Mammary epithelial cell (primary cell): ENCODE measurements around the gene PTPRH.

Experiments
- CTCF ChIP-seq, 2 donors: IDR thresholded peaks in 1 of 2; conservative IDR thresholded peaks in 1 of 2; 2 replicates each; pipeline ENCODE4 v1.5.1; 2011 to 2012; ENCODE audit warnings: inconsistent platforms in 2 of 2, low read length in 2 of 2, mild to moderate bottlenecking in 2 of 2, control low read depth in 1 of 2, low read depth in 1 of 2; ENCODE audit not compliant: insufficient read depth in 1 of 2; ENCODE audit errors: extremely low read depth in 1 of 2
- EZH2 ChIP-seq: IDR thresholded peaks from 2 replicates; pipeline ENCODE4 v1.6.1; 2012; ENCODE audit warnings: low read length, inconsistent platforms, borderline replicate concordance

GRCh38 chr19:55197528-55197927 lies 11.8 kb downstream of the PTPRH start:
- no peak for TF ChIP-seq CTCF (conservative IDR thresholded peaks at IDR 0.05 in 1 of 2, IDR thresholded peaks at IDR 0.05 in 1 of 2; ENCODE audit: extremely low read depth in 1 of 2, insufficient read depth in 1 of 2, low read depth in 1 of 2, low read length in 2 of 2)
- TF ChIP-seq EZH2 = no peak
